ENCODE results near the gene BOLA3.

The BOLA3 gene

GRCh38 chr2:74177696-74178095, 30.0 kb upstream of the BOLA3 start:
- Histone ChIP-seq H3K79me2 (ENCODE audit: low read length) (peaks cover 70% of the 10 kb centered on the region), H2AFZ (ENCODE audit: low read depth, low read length) (no peak overlapping the region), H3K4me1 (ENCODE audit: low read length) (peaks cover 53% of the 10 kb centered on the region)

GRCh38 chr2:74174909-74175308, 27.2 kb upstream of the BOLA3 start:
- Histone ChIP-seq H3K36me3 (replicated peaks; ENCODE audit: low read depth, low read length) (peaks cover 57% of the 10 kb centered on the region), H3K9ac (ENCODE audit: low read length) (no peak overlapping the region), H2AFZ (ENCODE audit: low read depth, low read length) (no peak overlapping the region), H3K79me2 (ENCODE audit: low read length) (peaks cover 95% of the 10 kb centered on the region), H3K27me3 (ENCODE audit: low read depth, low read length) (no peaks in the 10 kb centered on the region), H3K27ac (ENCODE audit: low read length) (no peak overlapping the region), H3K4me3 (ENCODE audit: low read length) (no peak overlapping the region), H4K20me1 (ENCODE audit: insufficient read depth, low read length) (peaks cover 72% of the 10 kb centered on the region), H3K4me1 (ENCODE audit: low read length) (peaks cover 29% of the 10 kb centered on the region), H3K9me3 (ENCODE audit: insufficient read depth, low read length) (no peaks in the 10 kb centered on the region), H3K4me2 (ENCODE audit: low read length) (no peak overlapping the region)
- TF ChIP-seq CTCF (IDR thresholded peaks at IDR 0.05; ENCODE audit: low read depth, low read length) (no peak), EZH2phosphoT487 (IDR thresholded peaks at IDR 0.05; ENCODE audit: low read depth) (no peak)

More at GRCh38 chr2:74177696-74178095, 30.0 kb upstream of the BOLA3 start:
- Histone ChIP-seq H3K36me3 (replicated peaks; ENCODE audit: low read depth, low read length) (peaks cover 38% of the 10 kb centered on the region), H4K20me1 (ENCODE audit: insufficient read depth, low read length) (peaks cover 52% of the 10 kb centered on the region), H3K9me3 (ENCODE audit: insufficient read depth, low read length) (no peaks in the 10 kb centered on the region), H3K27ac (ENCODE audit: low read length) (peak overlapping the region; percentile 96), H3K27me3 (ENCODE audit: low read depth, low read length) (no peaks in the 10 kb centered on the region), H3K4me3 (ENCODE audit: low read length) (peak overlapping the region; percentile 92), H3K4me2 (ENCODE audit: low read length) (peak overlapping the region; percentile 83), H3K9ac (ENCODE audit: low read length) (peak overlapping the region; percentile 99)
- TF ChIP-seq CTCF (IDR thresholded peaks at IDR 0.05; ENCODE audit: low read depth, low read length), result no peak
- no peak for TF ChIP-seq EZH2phosphoT487 (IDR thresholded peaks at IDR 0.05; ENCODE audit: low read depth)

- peaks cover 3% of the 10 kb centered on the region; the same call in 1 of the 2 replicates for H3K4me1 ChIP-seq (ENCODE audit: low read length)
- no peak overlapping the region for H3K9ac ChIP-seq (ENCODE audit: low read length)
- no peak overlapping the region for H3K4me3 ChIP-seq (ENCODE audit: low read length)
- H3K36me3 ChIP-seq (replicated peaks; ENCODE audit: low read depth, low read length), result peaks cover 69% of the 10 kb centered on the region
- peaks cover 71% of the 10 kb centered on the region for H4K20me1 ChIP-seq (ENCODE audit: insufficient read depth, low read length)
- H3K27ac ChIP-seq (ENCODE audit: low read length), result no peak overlapping the region
- TF ChIP-seq CTCF (IDR thresholded peaks at IDR 0.05; ENCODE audit: low read depth, low read length) (no peak), EZH2phosphoT487 (IDR thresholded peaks at IDR 0.05; ENCODE audit: low read depth) (no peak)
- peaks cover 98% of the 10 kb centered on the region for H3K79me2 ChIP-seq (ENCODE audit: low read length)
- H3K27me3 ChIP-seq (ENCODE audit: low read depth, low read length), result no peaks in the 10 kb centered on the region
- H2AFZ ChIP-seq (ENCODE audit: low read depth, low read length), result no peak overlapping the region
- H3K4me2 ChIP-seq (ENCODE audit: low read length), result no peak overlapping the region
- H3K9me3 ChIP-seq (ENCODE audit: insufficient read depth, low read length), result no peaks in the 10 kb centered on the region
Observed at GRCh38 chr2:74168739-74169138, 21.0 kb upstream of the BOLA3 start.

- H3K79me2 ChIP-seq (ENCODE audit: low read length), result peaks cover 97% of the 10 kb centered on the region
- H3K36me3 ChIP-seq (replicated peaks; ENCODE audit: low read depth, low read length), result peaks cover 67% of the 10 kb centered on the region
- H3K4me3 ChIP-seq (ENCODE audit: low read length), result no peak overlapping the region
- H2AFZ ChIP-seq (ENCODE audit: low read depth, low read length), result no peak overlapping the region
- H4K20me1 ChIP-seq (ENCODE audit: insufficient read depth, low read length), result peaks cover 67% of the 10 kb centered on the region
- no peak for TF ChIP-seq CTCF (IDR thresholded peaks at IDR 0.05; ENCODE audit: low read depth, low read length)
- no peak for TF ChIP-seq EZH2phosphoT487 (IDR thresholded peaks at IDR 0.05; ENCODE audit: low read depth)
- H3K4me1 ChIP-seq (ENCODE audit: low read length), result no peaks in the 10 kb centered on the region
- H3K9ac ChIP-seq (ENCODE audit: low read length), result no peak overlapping the region
- no peaks in the 10 kb centered on the region for H3K27me3 ChIP-seq (ENCODE audit: low read depth, low read length)
- H3K9me3 ChIP-seq (ENCODE audit: insufficient read depth, low read length), result no peaks in the 10 kb centered on the region
- H3K4me2 ChIP-seq (ENCODE audit: low read length), result no peak overlapping the region
- no peak overlapping the region for H3K27ac ChIP-seq (ENCODE audit: low read length)
Observed at GRCh38 chr2:74164761-74165160, 17.0 kb upstream of the BOLA3 start.

Data from OCI-LY3 (cell line).